ENCODE data around the gene PPP1R1C.

DNA sequence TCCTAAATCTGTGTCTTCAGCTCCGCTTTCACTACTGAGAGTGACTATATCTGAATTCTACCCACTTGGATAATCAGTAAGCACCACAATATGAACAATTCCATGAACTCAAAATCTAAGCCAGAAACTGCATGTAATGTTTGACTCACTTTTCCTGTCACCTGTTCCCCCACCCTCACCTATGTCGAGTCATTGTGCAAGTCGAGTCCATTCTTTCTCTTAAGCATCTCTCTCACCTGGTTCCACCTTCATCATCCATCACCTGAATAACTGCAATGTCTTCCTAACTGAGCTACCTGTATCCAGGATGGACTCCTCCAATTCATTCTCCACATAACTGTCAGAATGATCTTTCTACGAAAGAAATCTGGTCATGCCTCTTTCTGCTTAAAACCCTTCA lies 58.2 kb downstream of the PPP1R1C start:
- no peak for TF ChIP-seq POLR2AphosphoS5 (IDR thresholded peaks at IDR 0.05; ENCODE audit: low read depth, low read length)
- TF ChIP-seq, protein P1, sequence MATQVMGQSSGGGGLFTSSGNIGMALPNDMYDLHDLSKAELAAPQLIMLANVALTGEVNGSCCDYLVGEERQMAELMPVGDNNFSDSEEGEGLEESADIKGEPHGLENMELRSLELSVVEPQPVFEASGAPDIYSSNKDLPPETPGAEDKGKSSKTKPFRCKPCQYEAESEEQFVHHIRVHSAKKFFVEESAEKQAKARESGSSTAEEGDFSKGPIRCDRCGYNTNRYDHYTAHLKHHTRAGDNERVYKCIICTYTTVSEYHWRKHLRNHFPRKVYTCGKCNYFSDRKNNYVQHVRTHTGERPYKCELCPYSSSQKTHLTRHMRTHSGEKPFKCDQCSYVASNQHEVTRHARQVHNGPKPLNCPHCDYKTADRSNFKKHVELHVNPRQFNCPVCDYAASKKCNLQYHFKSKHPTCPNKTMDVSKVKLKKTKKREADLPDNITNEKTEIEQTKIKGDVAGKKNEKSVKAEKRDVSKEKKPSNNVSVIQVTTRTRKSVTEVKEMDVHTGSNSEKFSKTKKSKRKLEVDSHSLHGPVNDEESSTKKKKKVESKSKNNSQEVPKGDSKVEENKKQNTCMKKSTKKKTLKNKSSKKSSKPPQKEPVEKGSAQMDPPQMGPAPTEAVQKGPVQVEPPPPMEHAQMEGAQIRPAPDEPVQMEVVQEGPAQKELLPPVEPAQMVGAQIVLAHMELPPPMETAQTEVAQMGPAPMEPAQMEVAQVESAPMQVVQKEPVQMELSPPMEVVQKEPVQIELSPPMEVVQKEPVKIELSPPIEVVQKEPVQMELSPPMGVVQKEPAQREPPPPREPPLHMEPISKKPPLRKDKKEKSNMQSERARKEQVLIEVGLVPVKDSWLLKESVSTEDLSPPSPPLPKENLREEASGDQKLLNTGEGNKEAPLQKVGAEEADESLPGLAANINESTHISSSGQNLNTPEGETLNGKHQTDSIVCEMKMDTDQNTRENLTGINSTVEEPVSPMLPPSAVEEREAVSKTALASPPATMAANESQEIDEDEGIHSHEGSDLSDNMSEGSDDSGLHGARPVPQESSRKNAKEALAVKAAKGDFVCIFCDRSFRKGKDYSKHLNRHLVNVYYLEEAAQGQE (IDR thresholded peaks at IDR 0.05; ENCODE audit: insufficient read depth in 1 of 2, low read depth in 2 of 2, low read length in 2 of 2) = no peak
- no peak for TF ChIP-seq TAF1 (IDR thresholded peaks at IDR 0.05; ENCODE audit: borderline replicate concordance, insufficient read depth, low read length)

Data from PFSK-1 (cell line).